Measurements from ENCODE around the gene SVIL.
"Not testable (repeated sequence)": the region's sequence is repeated elsewhere in the genome, so short reads cannot be mapped to it uniquely, and the experiment has no call there.

- TF ChIP-seq, protein P1, sequence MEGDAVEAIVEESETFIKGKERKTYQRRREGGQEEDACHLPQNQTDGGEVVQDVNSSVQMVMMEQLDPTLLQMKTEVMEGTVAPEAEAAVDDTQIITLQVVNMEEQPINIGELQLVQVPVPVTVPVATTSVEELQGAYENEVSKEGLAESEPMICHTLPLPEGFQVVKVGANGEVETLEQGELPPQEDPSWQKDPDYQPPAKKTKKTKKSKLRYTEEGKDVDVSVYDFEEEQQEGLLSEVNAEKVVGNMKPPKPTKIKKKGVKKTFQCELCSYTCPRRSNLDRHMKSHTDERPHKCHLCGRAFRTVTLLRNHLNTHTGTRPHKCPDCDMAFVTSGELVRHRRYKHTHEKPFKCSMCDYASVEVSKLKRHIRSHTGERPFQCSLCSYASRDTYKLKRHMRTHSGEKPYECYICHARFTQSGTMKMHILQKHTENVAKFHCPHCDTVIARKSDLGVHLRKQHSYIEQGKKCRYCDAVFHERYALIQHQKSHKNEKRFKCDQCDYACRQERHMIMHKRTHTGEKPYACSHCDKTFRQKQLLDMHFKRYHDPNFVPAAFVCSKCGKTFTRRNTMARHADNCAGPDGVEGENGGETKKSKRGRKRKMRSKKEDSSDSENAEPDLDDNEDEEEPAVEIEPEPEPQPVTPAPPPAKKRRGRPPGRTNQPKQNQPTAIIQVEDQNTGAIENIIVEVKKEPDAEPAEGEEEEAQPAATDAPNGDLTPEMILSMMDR (conservative IDR thresholded peaks at IDR 0.05; ENCODE audit: low read length): not testable (repeated sequence)
- not testable (repeated sequence) for TF ChIP-seq EZH2phosphoT487 (IDR thresholded peaks at IDR 0.05; ENCODE audit: borderline replicate concordance)
These were observed 64.5 kb downstream of the SVIL start for GRCh38 chr10:29570248-29570647.
